ENCODE measurements around the gene RPAIN. TPM values are rescaled to one million over a fixed set of nuclear protein-coding genes. Genes with fewer than 3 reads are reported as not detected.

RPAIN gene
- total and polyA plus RNA-seq, 4 donors: 10.9 to 37.0 (median 27.8) TPM

DNA sequence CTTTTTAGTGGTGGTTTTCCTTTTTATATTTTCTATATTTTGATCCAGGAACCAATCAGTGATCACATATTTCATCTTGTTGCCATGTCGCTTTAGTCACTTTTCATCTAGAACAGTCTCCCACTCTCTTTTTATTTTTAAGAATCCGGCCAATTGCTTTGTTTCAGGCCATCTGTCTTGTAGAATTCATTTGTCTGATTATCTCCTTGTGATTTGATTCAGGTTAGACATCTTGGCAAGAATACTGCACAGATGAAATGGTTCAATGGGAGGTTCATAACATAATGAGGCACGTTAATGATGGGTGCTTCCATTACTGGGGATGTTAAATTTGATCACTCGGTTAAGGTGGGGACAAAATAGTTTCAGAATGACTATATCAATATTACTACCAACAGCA, 49.6 kb upstream of the RPAIN start:
- H3K27me3 ChIP-seq (ENCODE audit: control insufficient read depth in 4 of 4, insufficient read depth in 4 of 4, low read length in 3 of 4): no peaks in the 10 kb centered on the region
- H3K36me3 ChIP-seq (ENCODE audit: control insufficient read depth in 4 of 4, insufficient read depth in 3 of 4, low read depth in 1 of 4, low read length in 3 of 4): peaks cover 5 to 60% (median 38%) of the 10 kb centered on the region in 4 donors
- H3K9me3 ChIP-seq (ENCODE audit: control insufficient read depth in 4 of 4, low read length in 3 of 4): no peaks in the 10 kb centered on the region
- H3K27ac ChIP-seq (ENCODE audit: low read depth in 1 of 2, low read length in 2 of 2): no peak overlapping the region
- no peaks in the 10 kb centered on the region for H3K4me1 ChIP-seq (ENCODE audit: control insufficient read depth in 4 of 4, insufficient read depth in 4 of 4, low read length in 3 of 4)
- H3K4me3 ChIP-seq (ENCODE audit: low read depth in 1 of 3, low read length in 3 of 3): no peak overlapping the region
- no peak overlapping the region for H3K9ac ChIP-seq (ENCODE audit: low read depth in 1 of 2, low read length in 2 of 2)
- DNase-seq (ENCODE audit: low spot score): no peak
- 97% methylated on average over 4 of the region's 4 CpGs for WGBS
- TF ChIP-seq TAF1 (conservative IDR thresholded peaks at IDR 0.05) (no peak), YY1 (IDR thresholded peaks at IDR 0.05) (no peak), GABPA (IDR thresholded peaks at IDR 0.05 in 1 of 2, conservative IDR thresholded peaks at IDR 0.05 in 1 of 2) (no peak), HNF4G (IDR thresholded peaks at IDR 0.05) (no peak), RAD21 (IDR thresholded peaks at IDR 0.05) (no peak), ZBTB33 (IDR thresholded peaks at IDR 0.05) (no peak), SP1 (IDR thresholded peaks at IDR 0.05) (no peak)
- TF ChIP-seq, protein P1, sequence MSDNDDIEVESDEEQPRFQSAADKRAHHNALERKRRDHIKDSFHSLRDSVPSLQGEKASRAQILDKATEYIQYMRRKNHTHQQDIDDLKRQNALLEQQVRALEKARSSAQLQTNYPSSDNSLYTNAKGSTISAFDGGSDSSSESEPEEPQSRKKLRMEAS (IDR thresholded peaks at IDR 0.05): no peak

- Histone ChIP-seq H3K4me1 (ENCODE audit: control insufficient read depth in 4 of 4, insufficient read depth in 4 of 4, low read length in 3 of 4) (no peaks in the 10 kb centered on the region), H3K36me3 (ENCODE audit: control insufficient read depth in 4 of 4, insufficient read depth in 3 of 4, low read depth in 1 of 4, low read length in 3 of 4) (peaks cover 4 to 56% (median 41%) of the 10 kb centered on the region in 4 donors), H3K9me3 (ENCODE audit: control insufficient read depth in 4 of 4, low read length in 3 of 4) (no peaks in the 10 kb centered on the region), H3K4me3 (ENCODE audit: low read depth in 1 of 3, low read length in 3 of 3) (no peak overlapping the region), H3K27ac (ENCODE audit: low read depth in 1 of 2, low read length in 2 of 2) (no peak overlapping the region), H3K9ac (ENCODE audit: low read depth in 1 of 2, low read length in 2 of 2) (no peak overlapping the region), H3K27me3 (ENCODE audit: control insufficient read depth in 4 of 4, insufficient read depth in 4 of 4, low read length in 3 of 4) (no peaks in the 10 kb centered on the region)
- no peak for DNase-seq (ENCODE audit: low spot score)
- WGBS: 83% methylated on average over 6 of the region's 6 CpGs
- TF ChIP-seq FOXA1 (IDR thresholded peaks at IDR 0.05): no peak
- no peak for TF ChIP-seq NR2F2 (IDR thresholded peaks at IDR 0.05)
- TF ChIP-seq RXRA (IDR thresholded peaks at IDR 0.05): no peak
- no peak for TF ChIP-seq GABPA (IDR thresholded peaks at IDR 0.05 in 1 of 2, conservative IDR thresholded peaks at IDR 0.05 in 1 of 2)
- TF ChIP-seq HNF4G (IDR thresholded peaks at IDR 0.05): no peak
- no peak for TF ChIP-seq SP1 (IDR thresholded peaks at IDR 0.05)
- TF ChIP-seq YY1 (IDR thresholded peaks at IDR 0.05): no peak
- TF ChIP-seq TAF1 (conservative IDR thresholded peaks at IDR 0.05): no peak
- no peak for TF ChIP-seq ZBTB33 (IDR thresholded peaks at IDR 0.05)
- TF ChIP-seq EGR1 (IDR thresholded peaks at IDR 0.05; ENCODE audit: low read depth in 2 of 2): no peak
- TF ChIP-seq CTCF (IDR thresholded peaks at IDR 0.05; ENCODE audit: low read depth, low read length, missing input control): no peak
- TF ChIP-seq, protein P2, sequence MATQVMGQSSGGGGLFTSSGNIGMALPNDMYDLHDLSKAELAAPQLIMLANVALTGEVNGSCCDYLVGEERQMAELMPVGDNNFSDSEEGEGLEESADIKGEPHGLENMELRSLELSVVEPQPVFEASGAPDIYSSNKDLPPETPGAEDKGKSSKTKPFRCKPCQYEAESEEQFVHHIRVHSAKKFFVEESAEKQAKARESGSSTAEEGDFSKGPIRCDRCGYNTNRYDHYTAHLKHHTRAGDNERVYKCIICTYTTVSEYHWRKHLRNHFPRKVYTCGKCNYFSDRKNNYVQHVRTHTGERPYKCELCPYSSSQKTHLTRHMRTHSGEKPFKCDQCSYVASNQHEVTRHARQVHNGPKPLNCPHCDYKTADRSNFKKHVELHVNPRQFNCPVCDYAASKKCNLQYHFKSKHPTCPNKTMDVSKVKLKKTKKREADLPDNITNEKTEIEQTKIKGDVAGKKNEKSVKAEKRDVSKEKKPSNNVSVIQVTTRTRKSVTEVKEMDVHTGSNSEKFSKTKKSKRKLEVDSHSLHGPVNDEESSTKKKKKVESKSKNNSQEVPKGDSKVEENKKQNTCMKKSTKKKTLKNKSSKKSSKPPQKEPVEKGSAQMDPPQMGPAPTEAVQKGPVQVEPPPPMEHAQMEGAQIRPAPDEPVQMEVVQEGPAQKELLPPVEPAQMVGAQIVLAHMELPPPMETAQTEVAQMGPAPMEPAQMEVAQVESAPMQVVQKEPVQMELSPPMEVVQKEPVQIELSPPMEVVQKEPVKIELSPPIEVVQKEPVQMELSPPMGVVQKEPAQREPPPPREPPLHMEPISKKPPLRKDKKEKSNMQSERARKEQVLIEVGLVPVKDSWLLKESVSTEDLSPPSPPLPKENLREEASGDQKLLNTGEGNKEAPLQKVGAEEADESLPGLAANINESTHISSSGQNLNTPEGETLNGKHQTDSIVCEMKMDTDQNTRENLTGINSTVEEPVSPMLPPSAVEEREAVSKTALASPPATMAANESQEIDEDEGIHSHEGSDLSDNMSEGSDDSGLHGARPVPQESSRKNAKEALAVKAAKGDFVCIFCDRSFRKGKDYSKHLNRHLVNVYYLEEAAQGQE (IDR thresholded peaks at IDR 0.05): no peak
- TF ChIP-seq RAD21 (IDR thresholded peaks at IDR 0.05): no peak
- TF ChIP-seq HNF4A (conservative IDR thresholded peaks at IDR 0.05): no peak
- TF ChIP-seq, protein P3, sequence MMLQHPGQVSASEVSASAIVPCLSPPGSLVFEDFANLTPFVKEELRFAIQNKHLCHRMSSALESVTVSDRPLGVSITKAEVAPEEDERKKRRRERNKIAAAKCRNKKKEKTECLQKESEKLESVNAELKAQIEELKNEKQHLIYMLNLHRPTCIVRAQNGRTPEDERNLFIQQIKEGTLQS (IDR thresholded peaks at IDR 0.05): no peak
- no peak for TF ChIP-seq FOXA2 (IDR thresholded peaks at IDR 0.05)
- TF ChIP-seq, protein P1 (IDR thresholded peaks at IDR 0.05): no peak
Measured at GRCh38 chr17:5373112-5373511, 46.9 kb upstream of the RPAIN start.
